OCI-LY1 (cell line): ENCODE results near the gene COL12A1.

ENCODE experiments used
- H2AFZ ChIP-seq: fragments of 200-600 bp; sonication (generic), shearing (Covaris generic); 2 replicates; pipeline ENCODE4 v1.6.0; 2014; ENCODE audit warnings: antibody characterized with exemption, mild to moderate bottlenecking, low read length
- H3F3A ChIP-seq: fragments of 200-600 bp; sonication (generic), shearing (Covaris generic); 2 replicates; pipeline ENCODE4 v1.6.0; 2014; ENCODE audit warnings: mild to moderate bottlenecking, antibody characterized with exemption, low read length, moderate library complexity; ENCODE audit not compliant: insufficient read depth
- H3K27ac ChIP-seq: fragments of 200-600 bp; sonication (generic); 2 replicates; pipeline ENCODE4 v1.5.1; 2014; ENCODE audit warnings: low read length, mixed run types, mild to moderate bottlenecking, low read depth; ENCODE audit not compliant: poor library complexity, severe bottlenecking
- H3K27me3 ChIP-seq: fragments of 200-600 bp; sonication (generic); 2 replicates; pipeline ENCODE4 v1.6.0; 2014; ENCODE audit warnings: antibody characterized with exemption, mild to moderate bottlenecking, low read length, moderate library complexity; ENCODE audit not compliant: insufficient read depth
- H3K36me3 ChIP-seq: fragments of 200-600 bp; sonication (generic); 2 replicates; pipeline ENCODE4 v1.6.1; 2014; ENCODE audit warnings: mild to moderate bottlenecking, antibody characterized with exemption, low read length, moderate library complexity, mixed read lengths; ENCODE audit not compliant: insufficient read depth
- H3K4me1 ChIP-seq: fragments of 200-600 bp; sonication (generic); 2 replicates; pipeline ENCODE4 v1.5.1; 2014; ENCODE audit warnings: mild to moderate bottlenecking, low read length, moderate library complexity; ENCODE audit not compliant: insufficient read depth, severe bottlenecking
- H3K4me2 ChIP-seq: fragments of 200-600 bp; sonication (generic), shearing (Covaris generic); 2 replicates; pipeline ENCODE4 v1.6.1; 2014; ENCODE audit warnings: low read length
- H3K4me3 ChIP-seq: fragments of 200-600 bp; sonication (generic); 2 replicates; pipeline ENCODE4 v1.5.1; 2014; ENCODE audit warnings: low read length, low read depth, mild to moderate bottlenecking, mixed read lengths; ENCODE audit not compliant: poor library complexity, severe bottlenecking
- H3K79me2 ChIP-seq: fragments of 200-600 bp; shearing (Covaris generic); 2 replicates; pipeline ENCODE4 v1.6.1; 2016; ENCODE audit warnings: mixed run types, low read length, mixed read lengths; ENCODE audit not compliant: insufficient read depth
- H3K9ac ChIP-seq: fragments of 200-600 bp; sonication (generic), shearing (Covaris generic); 2 replicates; pipeline ENCODE4 v1.6.1; 2014; ENCODE audit warnings: mild to moderate bottlenecking, low read length, mixed read lengths
- H3K9me2 ChIP-seq: fragments of 200-600 bp; sonication (generic), shearing (Covaris generic); 2 replicates; pipeline ENCODE4 v1.6.1; 2014; ENCODE audit warnings: low read depth, mild to moderate bottlenecking, low read length, mixed read lengths
- H3K9me3 ChIP-seq: fragments of 200-600 bp; shearing (Covaris generic); 2 replicates; pipeline ENCODE4 v1.6.1; 2014; ENCODE audit warnings: low read length, mixed read lengths
- H4K20me1 ChIP-seq: fragments of 200-600 bp; sonication (generic), shearing (Covaris generic); 2 replicates; pipeline ENCODE4 v1.6.0; 2016; ENCODE audit warnings: mild to moderate bottlenecking, low read length; ENCODE audit not compliant: insufficient read depth
- EZH2 ChIP-seq: fragments of 200-600 bp; sonication (generic), shearing (Covaris generic); IDR thresholded peaks from 2 replicates; pipeline ENCODE4 v1.8.0; 2017; ENCODE audit warnings: borderline replicate concordance, mixed run types, mild to moderate bottlenecking, antibody characterized with exemption, low read length, moderate library complexity, mixed read lengths
- TF ChIP-seq, protein P1 (sequence below): fragments of 200-600 bp; sonication (generic), shearing (Covaris generic); IDR thresholded peaks from 2 replicates; pipeline ENCODE4 v1.5.1; 2017; ENCODE audit warnings: mild to moderate bottlenecking, antibody characterized with exemption, low read length, moderate library complexity, mixed read lengths

COL12A1 gene

DNA sequence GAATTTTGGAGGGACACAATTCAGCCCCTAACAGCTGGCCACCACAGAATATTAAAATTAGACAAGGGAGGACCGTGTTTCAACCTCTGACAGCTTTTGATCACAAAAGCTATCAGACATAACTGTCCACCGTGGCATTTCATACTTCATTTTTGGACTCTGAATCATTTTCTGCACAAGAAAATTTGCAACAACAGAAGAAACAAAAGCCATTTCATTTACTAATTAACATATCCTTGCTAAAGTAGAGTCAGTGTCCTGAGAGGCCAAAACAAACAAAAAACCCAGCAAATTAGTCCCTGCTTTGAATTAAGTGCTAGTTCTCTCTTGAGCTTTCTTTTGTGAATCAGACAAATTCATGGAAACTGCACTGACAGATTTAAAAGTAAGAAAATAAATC, 17.6 kb upstream of the COL12A1 start:
- Histone ChIP-seq H3K36me3 (no peaks in the 10 kb centered on the region), H3K79me2 (no peaks in the 10 kb centered on the region), H3K27me3 (no peaks in the 10 kb centered on the region), H4K20me1 (no peaks in the 10 kb centered on the region), H3K9ac (no peak overlapping the region), H3K4me1 (no peaks in the 10 kb centered on the region), H2AFZ (no peak overlapping the region), H3K4me2 (no peak overlapping the region), H3K4me3 (no peak overlapping the region), H3F3A (no peaks in the 10 kb centered on the region), H3K9me2 (no peaks in the 10 kb centered on the region), H3K9me3 (peaks cover 3% of the 10 kb centered on the region; the same call in 1 of the 2 replicates), H3K27ac (no peak overlapping the region)
- TF ChIP-seq, protein P1, sequence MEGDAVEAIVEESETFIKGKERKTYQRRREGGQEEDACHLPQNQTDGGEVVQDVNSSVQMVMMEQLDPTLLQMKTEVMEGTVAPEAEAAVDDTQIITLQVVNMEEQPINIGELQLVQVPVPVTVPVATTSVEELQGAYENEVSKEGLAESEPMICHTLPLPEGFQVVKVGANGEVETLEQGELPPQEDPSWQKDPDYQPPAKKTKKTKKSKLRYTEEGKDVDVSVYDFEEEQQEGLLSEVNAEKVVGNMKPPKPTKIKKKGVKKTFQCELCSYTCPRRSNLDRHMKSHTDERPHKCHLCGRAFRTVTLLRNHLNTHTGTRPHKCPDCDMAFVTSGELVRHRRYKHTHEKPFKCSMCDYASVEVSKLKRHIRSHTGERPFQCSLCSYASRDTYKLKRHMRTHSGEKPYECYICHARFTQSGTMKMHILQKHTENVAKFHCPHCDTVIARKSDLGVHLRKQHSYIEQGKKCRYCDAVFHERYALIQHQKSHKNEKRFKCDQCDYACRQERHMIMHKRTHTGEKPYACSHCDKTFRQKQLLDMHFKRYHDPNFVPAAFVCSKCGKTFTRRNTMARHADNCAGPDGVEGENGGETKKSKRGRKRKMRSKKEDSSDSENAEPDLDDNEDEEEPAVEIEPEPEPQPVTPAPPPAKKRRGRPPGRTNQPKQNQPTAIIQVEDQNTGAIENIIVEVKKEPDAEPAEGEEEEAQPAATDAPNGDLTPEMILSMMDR, result no peak
- TF ChIP-seq EZH2, result no peak

DNA sequence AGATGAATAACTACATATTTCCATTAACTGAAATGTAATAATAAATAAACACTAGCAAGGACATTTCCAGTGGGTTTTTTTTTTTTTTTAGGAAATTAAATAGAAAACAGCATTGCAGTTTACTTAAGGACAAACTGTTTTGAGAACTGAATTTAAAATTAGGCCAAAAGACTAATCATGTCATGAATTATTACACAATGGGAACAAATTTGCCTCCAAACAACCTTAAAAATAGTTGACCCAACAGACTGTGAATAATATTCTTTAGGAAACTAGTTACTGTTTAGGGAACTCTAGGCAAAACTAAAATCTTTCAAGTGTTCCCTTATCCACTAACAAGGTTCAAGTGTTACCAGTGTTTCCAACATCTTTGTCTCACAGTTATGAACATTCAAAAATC, 16.4 kb upstream of the COL12A1 start:
- H3F3A ChIP-seq, result no peaks in the 10 kb centered on the region
- H3K9me2 ChIP-seq, result no peaks in the 10 kb centered on the region
- H3K79me2 ChIP-seq, result no peaks in the 10 kb centered on the region
- H4K20me1 ChIP-seq, result no peaks in the 10 kb centered on the region
- no peaks in the 10 kb centered on the region for H3K4me1 ChIP-seq
- TF ChIP-seq, protein P1, result no peak
- TF ChIP-seq EZH2, result no peak
- H3K4me3 ChIP-seq, result no peak overlapping the region
- no peaks in the 10 kb centered on the region for H3K36me3 ChIP-seq
- H2AFZ ChIP-seq, result no peak overlapping the region
- no peaks in the 10 kb centered on the region for H3K9me3 ChIP-seq
- no peak overlapping the region for H3K4me2 ChIP-seq
- no peak overlapping the region for H3K27ac ChIP-seq
- no peaks in the 10 kb centered on the region for H3K27me3 ChIP-seq
- no peak overlapping the region for H3K9ac ChIP-seq

DNA sequence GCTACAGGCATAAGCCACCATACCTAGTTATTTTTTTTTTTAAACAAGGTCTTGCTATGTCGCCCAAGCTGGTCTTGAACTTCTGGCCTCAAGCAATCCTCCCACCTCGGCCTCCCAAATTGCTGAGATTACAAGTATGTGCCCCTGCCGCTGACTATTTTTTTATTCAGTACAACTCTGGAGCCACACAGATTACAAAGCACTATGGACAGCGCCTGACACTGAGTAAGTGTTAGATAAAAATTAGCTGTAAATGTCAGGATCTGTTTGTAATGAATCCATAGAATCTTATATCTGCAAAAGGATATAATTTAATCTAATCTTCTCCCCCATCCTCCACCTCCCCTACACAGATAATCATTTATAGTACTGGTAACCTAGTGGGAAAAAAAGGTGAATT, 15.3 kb upstream of the COL12A1 start:
- Histone ChIP-seq H3K4me1 (no peaks in the 10 kb centered on the region), H3K9me3 (no peaks in the 10 kb centered on the region), H3K27ac (no peak overlapping the region), H3K4me3 (no peak overlapping the region), H3K27me3 (no peaks in the 10 kb centered on the region), H4K20me1 (no peaks in the 10 kb centered on the region), H2AFZ (no peak overlapping the region), H3K79me2 (no peaks in the 10 kb centered on the region), H3K4me2 (no peak overlapping the region), H3K9me2 (no peaks in the 10 kb centered on the region), H3F3A (no peaks in the 10 kb centered on the region), H3K36me3 (no peaks in the 10 kb centered on the region), H3K9ac (no peak overlapping the region)
- TF ChIP-seq, protein P1, result no peak
- no peak for TF ChIP-seq EZH2
